NCI-H128 (cell line): ENCODE measurements around the gene NCAPD3.
"Not testable (repeated sequence)": the region's sequence is repeated elsewhere in the genome, so short reads cannot be mapped to it uniquely, and the experiment has no call there.

Experiments
- DNase-seq: peaks from one replicate; lab custom pipeline; 2025; ENCODE audit not compliant: unreplicated experiment; lab: John Stamatoyannopoulos, UW

The NCAPD3 gene

GRCh38 chr11:134223836-134224709, at the start of gene NCAPD3, which contains the start of gene VPS26B:
Gene NCAPD3 (minus strand): TSS chr11:134223967. CDS start chr11:134223926, 41 bp downstream.
Gene VPS26B (plus strand): TSS chr11:134224671. CDS start chr11:134225123, 452 bp downstream.
- DNase-seq = peak; percentile 90

- no peak for DNase-seq
These were observed 49.5 kb upstream of the NCAPD3 start for GRCh38 chr11:134273317-134273712.

- no peak for DNase-seq
These were observed 48.9 kb upstream of the NCAPD3 start for GRCh38 chr11:134272381-134273316.

GRCh38 chr11:134271978-134272377, 48.2 kb upstream of the NCAPD3 start:
- no peak for DNase-seq

GRCh38 chr11:134270250-134270714, 46.5 kb upstream of the NCAPD3 start:
- no peak for DNase-seq

GRCh38 chr11:134267966-134268365, 44.2 kb upstream of the NCAPD3 start:
- DNase-seq = no peak

GRCh38 chr11:134267461-134267860, 43.7 kb upstream of the NCAPD3 start:
- DNase-seq = no peak

GRCh38 chr11:134266841-134267251, 43.1 kb upstream of the NCAPD3 start:
- no peak for DNase-seq

GRCh38 chr11:134266440-134266839, 42.7 kb upstream of the NCAPD3 start:
- DNase-seq = no peak

- DNase-seq = no peak
These were observed 41.4 kb upstream of the NCAPD3 start for GRCh38 chr11:134264966-134265764.

GRCh38 chr11:134261626-134262488, 38.1 kb upstream of the NCAPD3 start:
- DNase-seq = no peak

- DNase-seq = no peak
These were observed 37.2 kb upstream of the NCAPD3 start for GRCh38 chr11:134260983-134261382.

GRCh38 chr11:134260503-134260902, 36.7 kb upstream of the NCAPD3 start:
- DNase-seq = no peak

- DNase-seq = no peak
These were observed 34.8 kb upstream of the NCAPD3 start for GRCh38 chr11:134258577-134258976.

- no peak for DNase-seq
These were observed 33.3 kb upstream of the NCAPD3 start for GRCh38 chr11:134257101-134257500.

GRCh38 chr11:134255184-134255561, 31.4 kb upstream of the NCAPD3 start:
- not testable (repeated sequence) for DNase-seq

GRCh38 chr11:134254433-134255183, 30.8 kb upstream of the NCAPD3 start:
- DNase-seq = no peak

- peak; percentile 85 for DNase-seq
These were observed 29.6 kb upstream of the NCAPD3 start, which contains the start of the genes ACAD8 and THYN1 for GRCh38 chr11:134253188-134253993. Gene ACAD8 (plus strand): TSS chr11:134253568. CDS start chr11:134253601, 33 bp downstream. Gene THYN1 (minus strand): TSS chr11:134253352. CDS start chr11:134252882, 470 bp downstream.
